IPS-11a (cell line): ENCODE measurements around the gene MCOLN3.

ENCODE experiments used
- H3K4me3 ChIP-seq: one replicate; pipeline ENCODE4 v1.5.1; 2013; ENCODE audit warnings: low read depth, low read length, control low read depth

MCOLN3 gene

GRCh38 chr1:85048296-85049064, at the start of gene MCOLN3:
Gene MCOLN3 (minus strand): TSS chr1:85048500. CDS start chr1:85045360, 3,140 bp downstream.
- H3K4me3 ChIP-seq, result peak within 1 kb of the TSS; percentile 51

- H3K4me3 ChIP-seq, result no peak overlapping the region
Measured at GRCh38 chr1:85093644-85094043, 45.3 kb upstream of the MCOLN3 start.

GRCh38 chr1:85091671-85092280, 43.5 kb upstream of the MCOLN3 start:
- H3K4me3 ChIP-seq, result no peak overlapping the region

- H3K4me3 ChIP-seq, result no peak overlapping the region
Measured at GRCh38 chr1:85090225-85090624, 41.9 kb upstream of the MCOLN3 start.

GRCh38 chr1:85089203-85089602, 40.9 kb upstream of the MCOLN3 start:
- H3K4me3 ChIP-seq, result no peak overlapping the region

- H3K4me3 ChIP-seq, result no peak overlapping the region
Measured at GRCh38 chr1:85088408-85088784, 40.1 kb upstream of the MCOLN3 start.

- H3K4me3 ChIP-seq, result no peak overlapping the region
Measured at GRCh38 chr1:85087659-85088407, 39.5 kb upstream of the MCOLN3 start.

- no peak overlapping the region for H3K4me3 ChIP-seq
Measured at GRCh38 chr1:85085417-85085816, 37.1 kb upstream of the MCOLN3 start.

- H3K4me3 ChIP-seq, result no peak overlapping the region
Measured at GRCh38 chr1:85078903-85079302, 30.6 kb upstream of the MCOLN3 start.

GRCh38 chr1:85074365-85074964, 26.2 kb upstream of the MCOLN3 start:
- no peak overlapping the region for H3K4me3 ChIP-seq

- no peak overlapping the region for H3K4me3 ChIP-seq
Measured at GRCh38 chr1:85070972-85071492, 22.7 kb upstream of the MCOLN3 start.

- no peak overlapping the region for H3K4me3 ChIP-seq
Measured at GRCh38 chr1:85068846-85069245, 20.5 kb upstream of the MCOLN3 start.

GRCh38 chr1:85065550-85065949, 17.2 kb upstream of the MCOLN3 start:
- no peak overlapping the region for H3K4me3 ChIP-seq

- peak overlapping the region; percentile 56 for H3K4me3 ChIP-seq
Measured at GRCh38 chr1:85062425-85063026, 14.2 kb upstream of the MCOLN3 start.

GRCh38 chr1:85061711-85062424, 13.6 kb upstream of the MCOLN3 start:
- H3K4me3 ChIP-seq, result peak overlapping the region; percentile 56

- no peak overlapping the region for H3K4me3 ChIP-seq
Measured at GRCh38 chr1:85060038-85060437, 11.7 kb upstream of the MCOLN3 start.

GRCh38 chr1:85059563-85059962, 11.3 kb upstream of the MCOLN3 start:
- no peak overlapping the region for H3K4me3 ChIP-seq

GRCh38 chr1:85058786-85059185, 10.5 kb upstream of the MCOLN3 start:
- H3K4me3 ChIP-seq, result no peak overlapping the region

- no peak overlapping the region for H3K4me3 ChIP-seq
Measured at GRCh38 chr1:85058311-85058710, 10.0 kb upstream of the MCOLN3 start.

- no peak overlapping the region for H3K4me3 ChIP-seq
Measured at GRCh38 chr1:85054664-85055063, 6.4 kb upstream of the MCOLN3 start.
